GM12878 (cell line): ENCODE data around the gene EVA1A. TPM values are rescaled to one million over a fixed set of nuclear protein-coding genes. Genes with fewer than 3 reads are reported as not detected.

Experiments used
- ATAC-seq: fragments of 200-7000 bp; cut with Tn5 transposase; 3 replicates; pipeline ENCODE4 v1.9.1; 2020; ENCODE audit warnings: mild to moderate bottlenecking, moderate library complexity
- BruUV-seq: library from RNA; stranded (reverse); fragments of 400-500 nt; replicated peaks from 2 replicates; lab custom pipeline; 2021; lab: Mats Ljungman, UMichigan
- CTCF ChIA-PET: fragments of 300-600 bp; sonication (Branson Sonifier 250); formaldehyde crosslinking; extraction: SDS; loops from one replicate; lab custom pipeline; 2021; ENCODE audit warnings: inconsistent platforms; lab: Yijun Ruan, JAX
- POLR2A ChIA-PET: fragments of 350-600 bp; formaldehyde crosslinking; extraction: SDS; loops from one replicate; lab custom pipeline; 2021; ENCODE audit warnings: inconsistent platforms; lab: Charles Lee
- RAD21 ChIA-PET: fragments of 300-600 bp; sonication (Branson Sonifier 250); formaldehyde crosslinking; loops from one replicate; lab custom pipeline; 2023; ENCODE audit warnings: antibody characterized with exemption; ENCODE audit not compliant: unreplicated experiment; lab: Charles Lee
- SMC1A ChIA-PET: fragments of 300-600 bp; sonication (Branson Sonifier 250); formaldehyde crosslinking; loops from one replicate; lab custom pipeline; 2023; ENCODE audit not compliant: unreplicated experiment, uncharacterized antibody; lab: Charles Lee
- DNase-seq: peaks from one replicate; pipeline ENCODE4 v3.0.0-alpha.2; 2011; ENCODE audit warnings: low read depth, low spot score
- FAIRE-seq: peaks from 3 replicates; lab custom pipeline; 2011; peaks lifted over from hg19 to GRCh38; lab: Jason Lieb, UNC
- H2AFZ ChIP-seq: 2 replicates; pipeline ENCODE4 v1.6.0; 2011; ENCODE audit warnings: low read depth, low read length, control low read depth; ENCODE audit not compliant: control insufficient read depth
- H3K27ac ChIP-seq: 2 replicates; pipeline ENCODE4 v1.5.1; 2011; ENCODE audit warnings: control low read depth; ENCODE audit not compliant: control insufficient read depth, insufficient read depth
- H3K27me3 ChIP-seq, 2 experiments: replicated peaks in 1 of 2; 2 replicates each; pipeline versions ENCODE4 v1.6.0 to v1.6.1; 2011; ENCODE audit warnings: low read length in 1 of 2; ENCODE audit not compliant: control insufficient read depth in 2 of 2, insufficient read depth in 2 of 2
- H3K36me3 ChIP-seq, 2 experiments: 2 replicates each; pipeline ENCODE4 v1.5.1; 2011; ENCODE audit warnings: low read length in 1 of 2; ENCODE audit not compliant: control insufficient read depth in 2 of 2, insufficient read depth in 2 of 2
- H3K4me1 ChIP-seq: 2 replicates; pipeline ENCODE4 v1.6.1; 2011; ENCODE audit warnings: mild to moderate bottlenecking, low read length, moderate library complexity, mixed read lengths; ENCODE audit not compliant: control insufficient read depth, insufficient read depth
- H3K4me2 ChIP-seq: 2 replicates; pipeline ENCODE4 v1.6.0; 2011; ENCODE audit warnings: control low read depth; ENCODE audit not compliant: control insufficient read depth, insufficient read depth
- H3K4me3 ChIP-seq: fragments of 200-600 bp; sonication (generic); 2 replicates; pipeline ENCODE4 v1.5.1; 2016
- H3K79me2 ChIP-seq: 2 replicates; pipeline ENCODE4 v1.6.0; 2011; ENCODE audit warnings: low read length; ENCODE audit not compliant: control insufficient read depth, insufficient read depth
- H3K9ac ChIP-seq: 2 replicates; pipeline ENCODE4 v1.8.0; 2011; ENCODE audit warnings: low read length, control low read depth, mixed read lengths; ENCODE audit not compliant: control insufficient read depth, insufficient read depth
- H3K9me3 ChIP-seq: replicated peaks from 3 replicates; pipeline ENCODE4 v1.5.1; 2011; ENCODE audit warnings: mild to moderate bottlenecking, low read length; ENCODE audit not compliant: control insufficient read depth, insufficient read depth
- H4K20me1 ChIP-seq: 2 replicates; pipeline ENCODE4 v1.6.0; 2011; ENCODE audit not compliant: control insufficient read depth, insufficient read depth
- CHD1 ChIP-seq: IDR thresholded peaks from 2 replicates; pipeline ENCODE4 v1.6.1; 2012; ENCODE audit warnings: low read depth, low read length, improper control_type of control experiment
- DPF2 ChIP-seq: fragments of 450-650 bp; IDR thresholded peaks from 2 replicates; pipeline ENCODE4 v1.6.1; 2017; ENCODE audit warnings: mild to moderate bottlenecking
- EP300 ChIP-seq, 2 experiments: fragments of 150-350 bp in 1 of 2; IDR thresholded peaks; 2 replicates each; pipeline ENCODE4 v1.6.1; 2011 to 2012; ENCODE audit warnings: low read depth in 2 of 2, low read length in 2 of 2, borderline replicate concordance in 1 of 2, improper control_type of control experiment in 1 of 2, inconsistent platforms in 1 of 2; ENCODE audit not compliant: control insufficient read depth in 1 of 2
- FOS ChIP-seq: IDR thresholded peaks from 3 replicates; pipeline ENCODE4 v1.6.1; 2011; ENCODE audit warnings: borderline replicate concordance; ENCODE audit not compliant: insufficient read length; ENCODE audit errors: extremely low read depth
- GATAD2B ChIP-seq: fragments of 450-650 bp; conservative IDR thresholded peaks from 2 replicates; pipeline ENCODE4 v1.6.1; 2017; ENCODE audit warnings: low read depth, mild to moderate bottlenecking, moderate library complexity
- HDGF ChIP-seq: fragments of 450-650 bp; IDR thresholded peaks from 2 replicates; pipeline ENCODE4 v1.6.1; 2016; ENCODE audit warnings: antibody characterized with exemption
- HSF1 ChIP-seq: fragments of 150-350 bp; IDR thresholded peaks from 2 replicates; pipeline ENCODE4 v1.6.1; 2014; ENCODE audit warnings: mild to moderate bottlenecking, low read depth, low read length
- MAX ChIP-seq: IDR thresholded peaks from 2 replicates; pipeline ENCODE4 v1.6.1; 2012; ENCODE audit warnings: low read depth, low read length, improper control_type of control experiment
- NFIC ChIP-seq: IDR thresholded peaks from 2 replicates; pipeline ENCODE4 v1.6.1; 2012; ENCODE audit warnings: low read depth, mild to moderate bottlenecking, inconsistent platforms, low read length, moderate library complexity
- PBX3 ChIP-seq: IDR thresholded peaks from 2 replicates; pipeline ENCODE4 v1.6.1; 2011; ENCODE audit warnings: mild to moderate bottlenecking, low read depth, low read length, moderate library complexity; ENCODE audit not compliant: insufficient replicate concordance
- REST ChIP-seq: IDR thresholded peaks from 2 replicates; pipeline ENCODE4 v1.6.1; 2012; ENCODE audit warnings: mild to moderate bottlenecking, low read depth, low read length
- RFX5 ChIP-seq: IDR thresholded peaks from 2 replicates; pipeline ENCODE4 v1.6.1; 2011; ENCODE audit warnings: low read depth, low read length, improper control_type of control experiment
- RUNX3 ChIP-seq: IDR thresholded peaks from 2 replicates; pipeline ENCODE4 v1.6.1; 2012; ENCODE audit warnings: low read length, inconsistent platforms
- SKIL ChIP-seq: fragments of 450-650 bp; IDR thresholded peaks from 2 replicates; pipeline ENCODE4 v1.6.1; 2017; ENCODE audit warnings: mild to moderate bottlenecking, low read depth, inconsistent platforms; ENCODE audit not compliant: poor library complexity, severe bottlenecking
- SUZ12 ChIP-seq: fragments of 200-600 bp; sonication (generic); IDR thresholded peaks from one replicate; pipeline ENCODE4 v1.6.1; 2018; ENCODE audit warnings: antibody characterized with exemption, mild to moderate bottlenecking; ENCODE audit not compliant: unreplicated experiment
- TCF12 ChIP-seq: IDR thresholded peaks from 2 replicates; pipeline ENCODE4 v1.6.1; 2011; ENCODE audit warnings: low read depth, mild to moderate bottlenecking, low read length
- ZNF622 ChIP-seq: fragments of 450-650 bp; IDR thresholded peaks from 2 replicates; pipeline ENCODE4 v1.6.1; 2017; ENCODE audit warnings: mild to moderate bottlenecking, inconsistent platforms
- WGBS: methylation state at CpG from one replicate; pipeline ENCODE4 v1.1.6; 2016; ENCODE audit warnings: low lambda C conversion rate; ENCODE audit not compliant: insufficient replicate concordance, insufficient coverage; ENCODE audit errors: missing lambda C conversion rate; 5-methylcytosine and 5-hydroxymethylcytosine counted together
- in situ Hi-C: fragments of 300-500 bp; cut with MboI; formaldehyde crosslinking; loops from 9 replicates; pipeline ENCODE4 v1.14.3; 2018; ENCODE audit warnings: mixed read lengths
- intact Hi-C: fragments of 100-400 bp; cut with micrococcal nuclease; formaldehyde crosslinking; loops from one replicate; pipeline ENCODE4 v1.14.2; 2022; ENCODE audit not compliant: unreplicated experiment
- polyA plus RNA-seq, 11 experiments: library from polyadenylated mRNA; depleted of rRNA in 4 of 11; unstranded in 6 of 11; stranded (reverse) in 5 of 11; fragments of >200 nt; fragmentation: Nextera tagmentation in 4 of 11; fragmentation: Illumina TruSeq in 1 of 11; extraction: Ambion mirVana in 4 of 11; extraction: Trizol in 1 of 11; gene quantifications; 1 replicate in 1 of 11; 2 replicates in 10 of 11; pipeline versions ENCODE4 v1.2.1 to v1.2.3, GENCODE V29; 2011 to 2016; ENCODE audit warnings: inconsistent platforms in 2 of 11, missing spikeins in 2 of 11, low read depth in 1 of 11
- total RNA-seq, 4 experiments: library from RNA; depleted of rRNA in 3 of 4; stranded (reverse); fragments of >200 nt in 3 of 4; fragmentation: Illumina TruSeq in 1 of 4; extraction: Trizol in 1 of 4; gene quantifications; 2 replicates each; pipeline versions ENCODE4 v1.2.1 to v1.2.3, GENCODE V29; 2013 to 2021

The EVA1A gene
- total and polyA plus RNA-seq, 10 of the 15 experiments (the other 5 are each of a cell fraction or from before 2014, with no cell fraction given), result 0.13 to 1.0 (median 0.34) TPM; not detected in 5

GRCh38 chr2:75527676-75528075 lies 33.1 kb downstream of the EVA1A start:
- ChIA-PET POLR2A (no interaction called here), RAD21 (no interaction called here), CTCF (interaction anchor here (2.0 kb wide), 1 partner anchor 61 kb away, joined by 7 read pairs; no protein-coding TSS in a partner anchor), SMC1A (interaction anchor here (1.2 kb wide), 1 partner anchor 11 kb away, joined by 3 read pairs; no protein-coding TSS in a partner anchor)
- Histone ChIP-seq H3K27me3 (no peaks in the 10 kb centered on the region), H3K27ac (no peak overlapping the region), H2AFZ (no peak overlapping the region), H3K79me2 (no peaks in the 10 kb centered on the region), H3K4me1 (no peaks in the 10 kb centered on the region), H3K4me3 (no peak overlapping the region), H3K4me2 (no peak overlapping the region), H3K9ac (no peak overlapping the region), H4K20me1 (no peaks in the 10 kb centered on the region), H3K9me3 (no peaks in the 10 kb centered on the region; the same call in 2 of the 3 replicates), H3K36me3 (no peaks in the 10 kb centered on the region)
- FAIRE-seq, result no peak
- in situ Hi-C loops (no loop called here), intact Hi-C loops (no loop called here)
- WGBS, result 0% methylated on average over 1 of the region's 1 CpG
- no TSS peak for BruUV-seq
- no peak for DNase-seq
- ATAC-seq, result no peak
- TF ChIP-seq EP300 (IDR thresholded peaks at IDR 0.05; ENCODE audit: borderline replicate concordance in 1 of 2, control insufficient read depth in 1 of 2, low read depth in 2 of 2, low read length in 2 of 2), result no peak
- TF ChIP-seq SUZ12, result no peak
- TF ChIP-seq CHD1, result no peak
- TF ChIP-seq MAX, result no peak
- TF ChIP-seq NFIC, result no peak
- no peak for TF ChIP-seq GATAD2B
- TF ChIP-seq FOS, result no peak
- no peak for TF ChIP-seq TCF12
- no peak for TF ChIP-seq RFX5
- no peak for TF ChIP-seq PBX3
- TF ChIP-seq REST, result no peak
- no peak for TF ChIP-seq ZNF622
- no peak for TF ChIP-seq SKIL
- no peak for TF ChIP-seq DPF2
- no peak for TF ChIP-seq RUNX3
- no peak for TF ChIP-seq HSF1
- TF ChIP-seq HDGF, result no peak
